GM19467 (cell line): ENCODE data around the gene MIS18BP1.
"Not testable (repeated sequence)": the region's sequence is repeated elsewhere in the genome, so short reads cannot be mapped to it uniquely, and the experiment has no call there.

ENCODE experiments used
- ATAC-seq: cut with Tn5 transposase; IDR thresholded peaks from one replicate; pipeline ENCODE4 v1.9.1; 2021; ENCODE audit warnings: mild to moderate bottlenecking, moderate library complexity; ENCODE audit not compliant: unreplicated experiment

The MIS18BP1 gene

DNA sequence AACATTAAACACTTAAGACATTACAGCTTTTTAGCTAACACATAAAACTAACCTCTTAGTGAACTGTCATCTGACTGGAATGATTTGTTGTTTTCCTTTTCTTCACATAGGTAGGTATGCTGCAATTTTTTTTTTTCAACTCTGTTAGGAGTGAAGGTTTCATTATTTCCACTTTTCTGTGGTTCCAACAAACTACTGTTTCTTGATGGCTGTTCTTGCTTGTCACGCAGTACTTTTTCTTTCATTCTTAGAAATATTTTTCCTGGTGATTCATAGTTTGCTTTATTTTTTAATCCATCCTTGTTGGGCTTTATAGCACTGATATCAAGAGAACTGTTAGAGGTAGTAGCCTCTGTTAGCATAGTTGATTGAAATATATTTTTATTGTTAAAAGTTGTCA lies 6.3 kb downstream of the MIS18BP1 start:
- no peak for ATAC-seq

GRCh38 chr14:45246151-45246550 lies 6.9 kb downstream of the MIS18BP1 start:
- no peak for ATAC-seq

DNA sequence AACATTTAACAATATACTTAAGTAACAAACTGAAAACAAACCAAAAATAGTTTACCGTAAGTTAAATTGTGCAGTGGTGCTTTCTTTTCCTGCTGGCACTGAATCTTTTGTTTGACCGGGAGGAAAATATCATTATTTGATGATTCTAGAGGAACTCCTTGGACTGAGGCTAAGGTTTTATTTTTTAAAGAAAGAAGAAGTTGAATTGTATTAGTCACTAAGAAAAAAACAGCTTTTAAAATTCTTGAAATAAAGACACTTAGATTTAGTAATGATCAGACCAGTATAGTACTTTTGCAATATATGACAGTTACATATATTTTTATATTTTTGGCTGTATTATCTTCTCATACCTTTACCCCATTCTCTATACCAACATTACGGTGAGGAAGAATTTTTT lies 10.3 kb downstream of the MIS18BP1 start:
- ATAC-seq, result no peak

DNA sequence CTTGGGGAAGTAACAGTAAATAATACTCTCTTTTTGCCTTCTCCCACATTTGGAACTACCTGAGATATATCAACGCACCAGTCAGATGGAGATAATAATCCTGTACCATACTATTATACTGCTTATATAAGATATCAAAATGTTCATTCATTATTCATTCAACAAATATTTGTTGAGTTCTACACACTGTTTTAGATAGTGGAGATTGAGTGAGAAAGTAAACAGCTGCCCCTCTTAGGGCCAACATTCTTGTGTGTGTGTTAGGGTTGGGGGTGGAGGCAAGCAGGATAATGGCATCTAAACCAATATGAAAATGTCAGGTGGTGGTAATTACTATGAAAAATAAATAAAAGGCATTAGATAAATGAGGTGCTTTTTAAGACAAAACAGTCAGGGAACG lies 14.0 kb downstream of the MIS18BP1 start:
- no peak for ATAC-seq

DNA sequence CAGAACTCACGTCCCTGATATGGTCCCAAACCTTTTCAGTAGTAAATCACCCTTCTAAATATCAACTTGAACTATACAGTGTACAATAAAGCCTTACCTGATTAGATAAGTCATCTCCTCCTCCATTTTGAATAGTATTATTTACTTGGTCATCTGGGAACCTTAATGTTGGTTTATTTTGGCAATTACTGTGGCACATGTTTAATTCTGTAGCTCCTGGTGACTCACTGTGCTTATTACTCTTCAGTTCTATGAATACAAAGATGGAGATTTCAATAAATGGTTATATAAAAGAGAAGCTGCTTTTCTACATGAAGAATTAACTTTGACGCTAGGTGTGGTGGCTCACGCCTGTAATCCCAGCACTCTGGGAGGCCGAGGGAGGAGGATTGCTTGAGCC lies 25.4 kb downstream of the MIS18BP1 start:
- no peak for ATAC-seq

- peak; percentile 53 for ATAC-seq
Measured at GRCh38 chr14:45222485-45223262, 30.3 kb downstream of the MIS18BP1 start.

DNA sequence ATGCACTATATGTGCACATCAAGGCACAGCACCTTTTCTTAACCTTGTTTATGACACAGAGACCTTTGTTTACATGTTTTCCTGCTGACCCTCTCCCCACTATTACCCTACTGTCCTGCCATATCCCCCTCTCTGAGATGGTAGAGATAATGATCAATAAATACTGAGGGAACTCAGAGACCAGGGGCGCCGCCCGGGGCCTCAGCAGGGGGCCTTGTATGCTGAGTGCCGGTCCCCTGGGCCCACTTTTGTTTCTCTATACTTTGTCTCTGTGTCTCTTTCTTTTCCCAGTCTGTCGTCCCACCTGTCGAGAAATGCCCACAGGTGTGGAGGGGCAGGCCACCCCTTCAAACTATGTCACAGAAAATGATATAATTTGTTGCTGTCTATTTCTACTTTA lies 38.7 kb downstream of the MIS18BP1 start:
- not testable (repeated sequence) for ATAC-seq

DNA sequence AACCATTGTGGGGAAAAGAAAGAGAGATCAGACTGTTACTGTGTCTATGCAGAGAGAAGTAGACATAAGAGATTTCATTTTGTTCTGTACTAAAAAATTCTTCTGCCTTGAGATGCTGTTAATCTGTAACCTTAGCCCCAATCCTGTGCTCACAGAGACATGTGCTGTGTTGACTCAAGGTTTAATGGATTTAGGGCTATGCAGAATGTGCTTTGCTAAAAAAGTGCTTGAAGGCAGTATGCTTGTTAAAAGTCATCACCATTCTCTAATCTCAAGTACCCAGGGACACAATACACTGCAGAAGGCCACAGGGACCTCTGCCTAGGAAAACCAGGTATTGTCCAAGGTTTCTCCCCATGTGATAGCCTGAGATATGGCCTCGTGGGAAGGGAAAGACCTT lies 39.3 kb downstream of the MIS18BP1 start:
- not testable (repeated sequence) for ATAC-seq

DNA sequence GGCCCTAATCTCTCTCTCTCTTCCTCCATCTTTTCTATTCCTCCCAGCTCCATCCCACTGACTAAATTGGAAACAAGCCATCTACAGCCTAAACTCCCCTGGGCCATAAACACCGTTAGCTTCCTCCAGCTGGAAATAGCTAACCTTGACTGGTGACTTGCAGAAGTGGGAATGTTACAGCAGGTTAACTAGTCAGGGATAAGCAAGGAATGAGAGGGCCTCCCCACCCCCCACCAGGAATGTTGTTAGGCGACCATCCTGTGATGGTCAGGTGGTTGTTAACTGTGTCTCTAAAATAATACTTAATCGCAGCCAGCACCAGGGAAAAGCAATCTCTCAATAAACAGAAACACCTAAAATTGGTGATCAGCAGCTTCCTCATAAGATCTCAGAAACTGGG lies 40.8 kb downstream of the MIS18BP1 start:
- ATAC-seq, result no peak

DNA sequence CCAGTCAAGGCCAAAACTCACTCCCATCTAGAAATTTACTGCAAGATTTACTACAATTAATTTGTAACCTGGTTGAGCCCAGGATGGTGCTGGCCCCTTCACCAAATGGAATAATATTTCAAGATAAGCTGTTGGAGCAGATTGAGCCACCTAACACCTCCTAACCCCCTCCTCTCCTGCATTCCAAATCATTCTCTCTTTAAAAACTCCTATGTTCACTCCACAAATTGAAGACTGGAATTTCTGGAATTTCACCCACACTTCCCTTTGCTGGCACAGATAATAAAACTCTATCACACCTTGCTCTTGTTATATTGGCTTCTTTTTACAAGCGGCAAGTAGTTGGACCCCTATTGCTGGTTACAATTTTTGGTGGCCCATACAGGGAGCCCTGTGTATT lies 41.7 kb downstream of the MIS18BP1 start:
- no peak for ATAC-seq

DNA sequence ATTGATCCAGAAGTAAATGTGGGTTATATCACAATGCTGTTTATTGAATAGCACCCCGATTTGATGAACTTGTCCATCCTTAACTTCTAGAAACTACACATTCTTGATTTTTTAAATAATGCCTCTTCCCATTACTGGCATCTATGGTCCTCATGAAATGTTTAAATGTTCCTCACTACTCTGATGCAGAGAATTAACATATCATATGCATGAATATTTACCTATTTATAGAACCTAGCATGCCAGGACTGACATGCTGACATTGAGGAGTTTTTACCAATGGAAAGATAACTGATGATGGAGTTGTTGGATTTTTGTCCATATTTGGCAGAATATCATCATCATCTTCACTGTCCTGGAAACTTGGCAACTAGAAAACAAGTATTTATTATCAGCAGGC lies 42.8 kb downstream of the MIS18BP1 start:
- no peak for ATAC-seq

- no peak for ATAC-seq
Measured at GRCh38 chr14:45204241-45204640, 48.8 kb downstream of the MIS18BP1 start.

GRCh38 chr14:45201905-45202304 lies 51.1 kb downstream of the MIS18BP1 start:
- peak; percentile 52 for ATAC-seq

GRCh38 chr14:45199230-45199629 lies 53.8 kb downstream of the MIS18BP1 start:
- no peak for ATAC-seq

DNA sequence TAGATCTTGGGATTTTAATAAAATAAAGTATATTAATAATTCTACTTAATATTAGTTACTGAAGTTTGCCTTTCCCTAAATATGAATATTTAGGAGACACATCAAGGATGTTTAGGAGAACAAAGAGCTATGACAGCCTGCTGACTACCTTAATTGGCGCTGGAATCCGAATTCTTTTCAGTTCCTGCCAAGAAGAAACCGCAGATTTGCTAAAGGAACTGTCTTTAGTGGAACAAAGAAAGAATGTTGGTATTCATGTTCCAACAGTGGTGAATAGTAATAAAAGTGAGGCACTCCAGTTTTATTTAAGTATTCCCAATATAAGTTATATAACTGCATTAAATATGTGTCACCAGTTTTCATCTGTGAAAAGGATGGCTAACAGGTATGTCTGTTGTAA lies 54.5 kb downstream of the MIS18BP1 start:
- no peak for ATAC-seq

DNA sequence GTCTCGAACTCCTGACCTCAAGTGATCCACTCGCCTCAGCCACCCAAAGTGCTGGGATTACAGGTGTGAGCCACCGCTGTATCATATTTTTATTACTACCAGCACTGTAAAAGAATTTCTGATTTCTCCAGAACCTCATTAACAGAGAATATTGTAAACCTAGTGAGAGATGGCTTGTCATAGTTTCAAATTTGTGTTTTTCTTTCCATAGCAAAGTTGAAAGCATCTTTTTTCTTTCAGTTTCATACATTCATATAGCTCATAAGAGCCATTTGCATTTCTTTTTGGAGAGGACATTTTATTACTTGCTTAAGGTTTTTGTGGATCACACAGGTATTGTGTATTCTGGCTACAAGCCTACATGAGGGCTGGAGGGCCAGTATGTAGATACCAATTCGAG lies 58.0 kb downstream of the MIS18BP1 start:
- no peak for ATAC-seq

GRCh38 chr14:45185100-45185814 lies 67.7 kb downstream of the MIS18BP1 start:
- ATAC-seq, result no peak

GRCh38 chr14:45181806-45182205 lies 71.2 kb downstream of the MIS18BP1 start:
- no peak for ATAC-seq

DNA sequence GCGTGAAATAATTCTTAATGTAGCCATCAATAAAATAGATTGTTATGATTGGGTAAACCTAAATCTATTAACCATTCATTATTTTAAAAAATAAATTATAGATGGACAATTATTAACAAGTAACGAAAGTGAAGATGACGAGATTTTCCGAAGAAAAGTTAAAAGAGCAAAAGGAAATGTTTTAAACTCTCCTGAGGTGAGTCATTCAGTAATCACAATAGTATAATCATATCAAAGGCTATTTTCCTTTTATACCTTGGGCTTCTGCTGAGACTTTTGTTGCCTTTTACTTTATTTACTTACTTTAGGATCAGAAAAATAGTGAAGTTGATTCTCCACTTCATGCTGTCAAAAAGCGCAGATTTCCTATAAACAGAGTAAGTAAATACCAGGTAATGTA lies 71.7 kb downstream of the MIS18BP1 start:
- no peak for ATAC-seq

DNA sequence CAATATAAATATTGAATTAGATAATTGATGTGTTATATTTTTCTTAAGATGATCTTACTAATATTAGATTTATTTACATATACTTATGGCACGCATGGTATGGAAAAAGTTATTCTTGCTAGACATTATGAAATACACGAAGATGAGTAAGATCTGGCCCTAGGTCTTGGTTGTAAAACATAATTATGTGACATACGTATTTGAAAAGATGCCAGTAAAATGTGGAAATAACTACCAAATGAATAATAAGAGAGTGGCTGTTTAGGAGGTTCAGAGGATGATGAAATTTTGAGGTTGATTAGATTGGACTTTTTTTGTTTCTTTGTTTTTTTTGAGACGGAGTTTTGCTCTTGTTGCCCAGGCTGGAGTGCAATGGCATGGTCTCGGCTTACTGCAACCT lies 75.9 kb downstream of the MIS18BP1 start:
- no peak for ATAC-seq

- ATAC-seq, result no peak
Measured at GRCh38 chr14:45169906-45170305, 83.1 kb downstream of the MIS18BP1 start.

- ATAC-seq, result no peak
Measured at GRCh38 chr14:45156067-45156466, 96.9 kb downstream of the MIS18BP1 start.
